CD4-positive, alpha-beta T cell (primary cell): ENCODE results near the gene GPC6. TPM values are rescaled to one million over a fixed set of nuclear protein-coding genes. Genes with fewer than 3 reads are reported as not detected.

ENCODE experiments used
- ATAC-seq: fragments of 200-7000 bp; cut with Tn5 transposase; one replicate; pipeline ENCODE4 v1.10.0; 2022; ENCODE audit warnings: mild to moderate bottlenecking; ENCODE audit not compliant: poor library complexity
- CTCF ChIA-PET: fragments of 350-600 bp; sonication (Branson Sonifier 250); formaldehyde crosslinking; loops from one replicate; lab custom pipeline; 2021; ENCODE audit warnings: antibody characterized with exemption, inconsistent platforms; lab: Charles Lee
- POLR2A ChIA-PET: fragments of 350-600 bp; sonication (Branson Sonifier 250); formaldehyde crosslinking; loops from one replicate; lab custom pipeline; 2021; ENCODE audit warnings: antibody characterized with exemption, inconsistent platforms; lab: Charles Lee
- DNase-seq, 14 experiments: peaks; one replicate each; pipeline ENCODE4 v3.0.0-alpha.2; 2013 to 2020; ENCODE audit warnings: mixed read lengths in 2 of 14
- H3K27ac ChIP-seq, 2 donors: one replicate each; pipeline versions ENCODE4 v1.5.1 to v1.7.0; 2013; ENCODE audit warnings: low read length in 2 of 2, low read depth in 1 of 2, mild to moderate bottlenecking in 1 of 2
- H3K27me3 ChIP-seq, 2 experiments: 1 replicate in 1 of 2; 2 replicates in 1 of 2; pipeline versions ENCODE4 v1.6.1 to v1.7.0; 2013; ENCODE audit warnings: low read length in 2 of 2, control low read depth in 1 of 2, mild to moderate bottlenecking in 1 of 2, moderate library complexity in 1 of 2; ENCODE audit not compliant: insufficient read depth in 2 of 2, control insufficient read depth in 1 of 2
- H3K36me3 ChIP-seq: one replicate; pipeline ENCODE4 v1.6.1; 2013; ENCODE audit warnings: low read length, control low read depth; ENCODE audit not compliant: insufficient read depth
- H3K4me1 ChIP-seq: one replicate; pipeline ENCODE4 v1.6.1; 2013; ENCODE audit warnings: low read length, control low read depth; ENCODE audit not compliant: insufficient read depth
- H3K4me3 ChIP-seq: one replicate; pipeline ENCODE4 v1.5.1; 2013; ENCODE audit warnings: mild to moderate bottlenecking, low read length, moderate library complexity
- H3K9me3 ChIP-seq, 2 experiments: 1 replicate in 1 of 2; 2 replicates in 1 of 2; pipeline versions ENCODE4 v1.6.1 to v1.7.0; 2013; ENCODE audit warnings: low read length in 2 of 2, mild to moderate bottlenecking in 2 of 2, control low read depth in 1 of 2, moderate library complexity in 1 of 2; ENCODE audit not compliant: control insufficient read depth in 1 of 2, insufficient read depth in 1 of 2
- H3K27ac Mint-ChIP-seq: one replicate; pipeline ENCODE4 v1.8.0; 2020; ENCODE audit warnings: mixed read lengths
- H3K27me3 Mint-ChIP-seq: one replicate; pipeline ENCODE4 v1.8.0; 2021; ENCODE audit warnings: mixed read lengths
- H3K36me3 Mint-ChIP-seq: one replicate; pipeline ENCODE4 v1.8.0; 2021; ENCODE audit warnings: low read depth, mixed read lengths
- H3K4me1 Mint-ChIP-seq: one replicate; pipeline ENCODE4 v1.8.0; 2021; ENCODE audit warnings: low read depth, mixed read lengths
- H3K4me3 Mint-ChIP-seq: one replicate; pipeline ENCODE4 v1.8.0; 2020; ENCODE audit warnings: mild to moderate bottlenecking, mixed read lengths
- H3K9me3 Mint-ChIP-seq: one replicate; pipeline ENCODE4 v1.8.0; 2020; ENCODE audit warnings: mixed read lengths
- intact Hi-C, 2 experiments: fragments of 100-400 bp; cut with DNase I in 1 of 2; cut with micrococcal nuclease in 1 of 2; formaldehyde crosslinking; loops; one replicate each; pipeline versions ENCODE4 v1.15.1 to v1.9.0; 2023 to 2025; cut with DNase I, micrococcal nuclease
- total RNA-seq, 174 experiments: library from RNA in 2 of 174; stranded (reverse) in 2 of 174; gene quantifications; one replicate each; pipeline ENCODE4 v1.2.3 and lab custom pipeline; 2021 to 2026
- TF ChIP-seq, protein P1 (sequence below): fragments of 200-600 bp; IDR thresholded peaks from one replicate; pipeline ENCODE4 v1.8.0; 2022; ENCODE audit warnings: antibody characterized with exemption, mild to moderate bottlenecking

Gene GPC6
- total RNA-seq, 2 experiments from 2014 or later = not detected

DNA sequence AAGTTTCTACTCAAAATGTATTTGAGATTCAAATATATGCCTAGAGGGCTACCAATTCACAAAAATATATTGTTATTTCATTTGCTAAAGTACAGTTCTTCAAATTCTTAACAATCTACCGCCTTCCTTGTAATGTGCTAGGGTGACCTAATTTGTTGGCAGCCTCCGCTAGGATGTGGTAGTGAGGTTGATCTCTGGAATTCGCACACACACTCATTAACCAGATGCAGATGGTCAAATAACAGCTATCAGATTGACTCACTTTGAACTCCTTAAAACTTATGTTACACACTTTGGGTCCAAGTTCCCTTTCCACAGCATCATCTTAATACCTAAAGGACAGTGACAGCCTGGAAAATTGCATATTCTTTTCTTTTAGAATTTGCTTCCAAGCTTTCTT is 885.6 kb downstream of the GPC6 start:
- intact Hi-C loops = no loop called here
- ChIA-PET CTCF (no interaction called here), POLR2A (no interaction called here)
- no peaks in the 10 kb centered on the region for H3K36me3 Mint-ChIP-seq
- Histone ChIP-seq H3K9me3 (no peaks in the 10 kb centered on the region), H3K4me3 (no peak overlapping the region), H3K27ac (no peak overlapping the region), H3K36me3 (no peaks in the 10 kb centered on the region), H3K27me3 (no peaks in the 10 kb centered on the region), H3K4me1 (no peaks in the 10 kb centered on the region)
- no peak overlapping the region for H3K27ac Mint-ChIP-seq
- no peak overlapping the region for H3K4me3 Mint-ChIP-seq
- TF ChIP-seq, protein P1, sequence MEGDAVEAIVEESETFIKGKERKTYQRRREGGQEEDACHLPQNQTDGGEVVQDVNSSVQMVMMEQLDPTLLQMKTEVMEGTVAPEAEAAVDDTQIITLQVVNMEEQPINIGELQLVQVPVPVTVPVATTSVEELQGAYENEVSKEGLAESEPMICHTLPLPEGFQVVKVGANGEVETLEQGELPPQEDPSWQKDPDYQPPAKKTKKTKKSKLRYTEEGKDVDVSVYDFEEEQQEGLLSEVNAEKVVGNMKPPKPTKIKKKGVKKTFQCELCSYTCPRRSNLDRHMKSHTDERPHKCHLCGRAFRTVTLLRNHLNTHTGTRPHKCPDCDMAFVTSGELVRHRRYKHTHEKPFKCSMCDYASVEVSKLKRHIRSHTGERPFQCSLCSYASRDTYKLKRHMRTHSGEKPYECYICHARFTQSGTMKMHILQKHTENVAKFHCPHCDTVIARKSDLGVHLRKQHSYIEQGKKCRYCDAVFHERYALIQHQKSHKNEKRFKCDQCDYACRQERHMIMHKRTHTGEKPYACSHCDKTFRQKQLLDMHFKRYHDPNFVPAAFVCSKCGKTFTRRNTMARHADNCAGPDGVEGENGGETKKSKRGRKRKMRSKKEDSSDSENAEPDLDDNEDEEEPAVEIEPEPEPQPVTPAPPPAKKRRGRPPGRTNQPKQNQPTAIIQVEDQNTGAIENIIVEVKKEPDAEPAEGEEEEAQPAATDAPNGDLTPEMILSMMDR = no peak
- DNase-seq = no peak
- no peak for ATAC-seq
- H3K27me3 Mint-ChIP-seq = no peaks in the 10 kb centered on the region
- H3K9me3 Mint-ChIP-seq = no peaks in the 10 kb centered on the region
- no peaks in the 10 kb centered on the region for H3K4me1 Mint-ChIP-seq

DNA sequence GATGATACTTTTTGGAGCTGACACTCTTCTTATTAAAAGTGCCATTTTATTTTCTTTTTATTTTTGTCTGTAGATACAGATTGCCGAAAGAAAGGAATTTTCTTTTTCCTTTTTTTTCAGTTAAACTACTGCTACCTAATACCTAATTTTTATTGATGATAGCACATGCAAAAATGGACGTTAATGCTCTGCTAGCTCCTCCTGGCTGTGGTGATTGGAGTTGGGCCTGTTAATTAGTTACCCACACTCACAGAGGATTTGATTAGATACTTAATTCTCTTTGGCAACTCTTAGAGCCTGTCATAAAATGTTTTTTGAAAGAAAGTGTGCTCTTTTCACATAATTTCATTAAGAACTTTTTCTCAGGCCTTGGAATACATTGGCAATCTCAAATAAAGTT is 886.1 kb downstream of the GPC6 start:
- ChIA-PET CTCF (no interaction called here), POLR2A (no interaction called here)
- H3K9me3 ChIP-seq = no peaks in the 10 kb centered on the region
- intact Hi-C loops = no loop called here
- H3K4me3 Mint-ChIP-seq = no peak overlapping the region
- DNase-seq (no peak), ATAC-seq (no peak)
- no peaks in the 10 kb centered on the region for H3K27me3 ChIP-seq
- H3K36me3 Mint-ChIP-seq = no peaks in the 10 kb centered on the region
- no peak overlapping the region for H3K4me3 ChIP-seq
- TF ChIP-seq, protein P1 = no peak
- no peaks in the 10 kb centered on the region for H3K9me3 Mint-ChIP-seq
- H3K4me1 ChIP-seq = no peaks in the 10 kb centered on the region
- no peak overlapping the region for H3K27ac Mint-ChIP-seq
- H3K27me3 Mint-ChIP-seq = no peaks in the 10 kb centered on the region
- H3K4me1 Mint-ChIP-seq = no peaks in the 10 kb centered on the region
- H3K27ac ChIP-seq = no peak overlapping the region
- no peaks in the 10 kb centered on the region for H3K36me3 ChIP-seq

DNA sequence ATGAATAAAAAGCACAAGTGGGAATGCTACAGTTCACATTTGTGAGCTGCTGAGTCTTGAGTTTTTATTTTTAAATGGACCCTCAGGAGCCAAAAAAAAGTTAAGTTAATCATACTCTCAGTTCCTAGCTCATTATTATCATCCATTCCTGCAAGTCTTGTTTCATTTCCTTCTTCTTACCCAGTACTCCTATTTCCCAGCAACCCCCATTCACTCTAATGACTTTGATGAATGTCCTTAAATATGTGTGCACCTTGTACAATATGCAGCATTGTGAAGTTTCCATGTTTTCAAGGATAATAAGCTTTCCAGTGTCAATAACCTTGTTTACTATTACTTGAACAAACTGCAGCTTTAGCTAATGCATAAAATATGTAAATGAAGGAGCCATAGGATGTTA is 886.6 kb downstream of the GPC6 start:
- Histone ChIP-seq H3K27ac (no peak overlapping the region), H3K36me3 (no peaks in the 10 kb centered on the region), H3K9me3 (no peaks in the 10 kb centered on the region), H3K4me1 (no peaks in the 10 kb centered on the region), H3K4me3 (no peak overlapping the region), H3K27me3 (no peaks in the 10 kb centered on the region)
- no peak for ATAC-seq
- DNase-seq = no peak
- H3K4me1 Mint-ChIP-seq = no peaks in the 10 kb centered on the region
- TF ChIP-seq, protein P1 = no peak
- intact Hi-C loops = no loop called here
- H3K9me3 Mint-ChIP-seq = no peaks in the 10 kb centered on the region
- H3K27me3 Mint-ChIP-seq = no peaks in the 10 kb centered on the region
- no peaks in the 10 kb centered on the region for H3K36me3 Mint-ChIP-seq
- ChIA-PET CTCF (no interaction called here), POLR2A (no interaction called here)
- H3K4me3 Mint-ChIP-seq = no peak overlapping the region
- no peak overlapping the region for H3K27ac Mint-ChIP-seq
